ENCODE data around the gene TNFRSF18.

- TF ChIP-seq EZH2 (IDR thresholded peaks at IDR 0.05; ENCODE audit: low read length) (no peak), CTCF (optimal IDR thresholded peaks at IDR 0.05 in 1 of 3, IDR thresholded peaks at IDR 0.05 in 1 of 3, conservative IDR thresholded peaks at IDR 0.05 in 1 of 3; ENCODE audit: extremely low read depth in 1 of 3, insufficient read depth in 2 of 3, low read length in 3 of 3) (no peak)
Observed at GRCh38 chr1:1182491-1183220, 23.7 kb downstream of the TNFRSF18 start.

Measured in keratinocyte (primary cell).